ENCODE results near the gene PHGDH.

Gene PHGDH

GRCh38 chr1:119718972-119719371, 7.2 kb downstream of the PHGDH start:
- no peaks in the 10 kb centered on the region for H3K9me2 ChIP-seq (ENCODE audit: low read depth, low read length)
- no peak overlapping the region for H3K4me3 ChIP-seq (ENCODE audit: low read depth, low read length, poor library complexity, severe bottlenecking)
- TF ChIP-seq EZH2 (IDR thresholded peaks at IDR 0.05; ENCODE audit: borderline replicate concordance, low read length) (no peak), CTCF (IDR thresholded peaks at IDR 0.05; ENCODE audit: low read length) (no peak)
- H3K9ac ChIP-seq (ENCODE audit: low read length), result no peak overlapping the region
- no peaks in the 10 kb centered on the region for H3F3A ChIP-seq (ENCODE audit: insufficient read depth, low read length)
- H3K79me2 ChIP-seq (ENCODE audit: insufficient read depth, low read length), result peaks cover 34% of the 10 kb centered on the region
- H3K4me1 ChIP-seq (ENCODE audit: insufficient read depth, low read length, severe bottlenecking), result peaks cover 11% of the 10 kb centered on the region
- H3K27ac ChIP-seq (ENCODE audit: low read depth, low read length, poor library complexity, severe bottlenecking), result no peak overlapping the region
- no peaks in the 10 kb centered on the region for H4K20me1 ChIP-seq (ENCODE audit: insufficient read depth, low read length)
- no peak overlapping the region for H3K4me2 ChIP-seq (ENCODE audit: low read length)
- H3K27me3 ChIP-seq (ENCODE audit: insufficient read depth, low read length), result no peaks in the 10 kb centered on the region
- no peak overlapping the region for H2AFZ ChIP-seq (ENCODE audit: low read length)
- H3K9me3 ChIP-seq (ENCODE audit: low read length), result no peaks in the 10 kb centered on the region
- peaks cover 37% of the 10 kb centered on the region for H3K36me3 ChIP-seq (ENCODE audit: insufficient read depth, low read length)

- TF ChIP-seq EZH2 (IDR thresholded peaks at IDR 0.05; ENCODE audit: borderline replicate concordance, low read length) (no peak), CTCF (IDR thresholded peaks at IDR 0.05; ENCODE audit: low read length) (no peak)
- Histone ChIP-seq H3K4me1 (ENCODE audit: insufficient read depth, low read length, severe bottlenecking) (no peaks in the 10 kb centered on the region), H3K36me3 (ENCODE audit: insufficient read depth, low read length) (peaks cover 57% of the 10 kb centered on the region), H3K9me3 (ENCODE audit: low read length) (no peaks in the 10 kb centered on the region), H3K9me2 (ENCODE audit: low read depth, low read length) (no peaks in the 10 kb centered on the region), H3K79me2 (ENCODE audit: insufficient read depth, low read length) (peaks cover 26% of the 10 kb centered on the region), H3K4me3 (ENCODE audit: low read depth, low read length, poor library complexity, severe bottlenecking) (no peak overlapping the region), H3K9ac (ENCODE audit: low read length) (no peak overlapping the region), H3F3A (ENCODE audit: insufficient read depth, low read length) (no peaks in the 10 kb centered on the region), H2AFZ (ENCODE audit: low read length) (no peak overlapping the region), H3K27ac (ENCODE audit: low read depth, low read length, poor library complexity, severe bottlenecking) (no peak overlapping the region), H4K20me1 (ENCODE audit: insufficient read depth, low read length) (no peaks in the 10 kb centered on the region), H3K27me3 (ENCODE audit: insufficient read depth, low read length) (no peaks in the 10 kb centered on the region), H3K4me2 (ENCODE audit: low read length) (no peak overlapping the region)
Measured at GRCh38 chr1:119720866-119721440, 9.2 kb downstream of the PHGDH start.

GRCh38 chr1:119721896-119722295, 10.2 kb downstream of the PHGDH start:
- no peaks in the 10 kb centered on the region for H3K9me3 ChIP-seq (ENCODE audit: low read length)
- no peak overlapping the region for H3K9ac ChIP-seq (ENCODE audit: low read length)
- H3K4me1 ChIP-seq (ENCODE audit: insufficient read depth, low read length, severe bottlenecking), result no peaks in the 10 kb centered on the region
- H4K20me1 ChIP-seq (ENCODE audit: insufficient read depth, low read length), result no peaks in the 10 kb centered on the region
- no peak overlapping the region for H3K4me2 ChIP-seq (ENCODE audit: low read length)
- TF ChIP-seq EZH2 (IDR thresholded peaks at IDR 0.05; ENCODE audit: borderline replicate concordance, low read length), result no peak
- no peak for TF ChIP-seq CTCF (IDR thresholded peaks at IDR 0.05; ENCODE audit: low read length)
- no peaks in the 10 kb centered on the region for H3F3A ChIP-seq (ENCODE audit: insufficient read depth, low read length)
- no peak overlapping the region for H3K27ac ChIP-seq (ENCODE audit: low read depth, low read length, poor library complexity, severe bottlenecking)
- peaks cover 17% of the 10 kb centered on the region for H3K79me2 ChIP-seq (ENCODE audit: insufficient read depth, low read length)
- H2AFZ ChIP-seq (ENCODE audit: low read length), result no peak overlapping the region
- peaks cover 67% of the 10 kb centered on the region for H3K36me3 ChIP-seq (ENCODE audit: insufficient read depth, low read length)
- H3K27me3 ChIP-seq (ENCODE audit: insufficient read depth, low read length), result no peaks in the 10 kb centered on the region
- no peak overlapping the region for H3K4me3 ChIP-seq (ENCODE audit: low read depth, low read length, poor library complexity, severe bottlenecking)
- H3K9me2 ChIP-seq (ENCODE audit: low read depth, low read length), result no peaks in the 10 kb centered on the region

Measured in OCI-LY1 (cell line).